NOMO-1 treated with DMSO at 0.1 percent for 48 hours (cell line): ENCODE data around the gene ZNF613.
A peak's percentile ranks its signal among the peaks of the same experiment; 100 is the strongest.
"Not testable (repeated sequence)": the region's sequence is repeated elsewhere in the genome, so short reads cannot be mapped to it uniquely, and the experiment has no call there.

Experiments used
- DNase-seq: peaks from one replicate; lab custom pipeline; 2025; ENCODE audit not compliant: unreplicated experiment; lab: John Stamatoyannopoulos, UW

The ZNF613 gene

GRCh38 chr19:51926784-51927741 lies at the start of gene ZNF613:
TSS of gene ZNF613 (plus strand) at chr19:51927472. CDS start at chr19:51936221, 8,749 bp downstream.
- DNase-seq, result peak; percentile 93

GRCh38 chr19:51882518-51882917 lies 44.8 kb upstream of the ZNF613 start:
- DNase-seq, result no peak

- DNase-seq, result no peak
These were observed 42.6 kb upstream of the ZNF613 start for GRCh38 chr19:51884713-51885112.

DNA sequence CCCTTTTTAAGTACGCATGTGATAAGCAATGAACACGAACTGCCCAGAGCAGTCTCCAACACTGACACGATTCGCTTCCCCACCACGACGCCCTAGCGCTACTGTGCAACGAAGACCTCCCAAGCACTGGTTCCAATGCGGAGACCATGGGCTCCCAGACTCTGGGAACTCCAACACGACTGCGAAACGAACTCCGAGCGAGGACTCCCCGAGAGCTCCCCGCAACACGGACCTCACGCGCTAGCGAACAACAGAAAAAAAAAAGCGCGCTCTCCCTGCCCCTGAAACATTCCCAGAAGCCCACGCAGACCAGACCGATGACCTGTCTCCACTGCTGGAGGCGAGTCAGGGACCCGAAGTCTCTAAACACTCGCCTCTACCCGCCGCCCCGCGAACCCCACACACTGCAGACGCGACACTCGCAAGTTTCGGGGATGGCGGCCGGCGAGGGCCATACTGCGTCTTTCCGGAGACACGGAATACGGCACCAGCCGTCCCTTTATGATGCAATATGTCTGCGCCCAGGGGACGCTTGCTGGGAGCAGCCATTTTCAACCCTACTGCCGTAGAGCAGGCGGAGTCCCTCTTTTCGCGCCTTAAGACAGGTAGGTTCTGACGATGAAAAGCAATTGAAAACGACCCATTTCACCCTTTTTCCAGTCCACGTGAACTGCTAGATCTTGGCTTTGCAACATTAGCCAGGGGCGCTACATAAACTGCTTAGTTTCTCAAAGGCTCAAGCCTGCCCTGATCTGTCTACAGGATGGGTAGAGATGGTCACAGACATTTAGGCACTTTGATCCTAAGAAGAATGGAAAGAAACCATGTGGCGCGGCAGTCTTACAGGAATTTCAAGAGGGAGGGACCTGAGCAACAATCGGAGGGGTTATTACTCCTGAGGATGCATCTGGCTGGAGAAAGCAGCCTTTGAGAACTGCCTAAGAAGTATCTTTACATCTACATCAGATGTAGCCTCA lies 39.5 kb upstream of the ZNF613 start, which contains the start of gene ZNF577:
TSS of gene ZNF577 (minus strand) at position 430 of the 977 bp plus-strand sequence. CDS start 7,569 bp downstream, outside the sequence.
- DNase-seq, result no peak

GRCh38 chr19:51889934-51890333 lies 37.3 kb upstream of the ZNF613 start:
- no peak for DNase-seq

DNA sequence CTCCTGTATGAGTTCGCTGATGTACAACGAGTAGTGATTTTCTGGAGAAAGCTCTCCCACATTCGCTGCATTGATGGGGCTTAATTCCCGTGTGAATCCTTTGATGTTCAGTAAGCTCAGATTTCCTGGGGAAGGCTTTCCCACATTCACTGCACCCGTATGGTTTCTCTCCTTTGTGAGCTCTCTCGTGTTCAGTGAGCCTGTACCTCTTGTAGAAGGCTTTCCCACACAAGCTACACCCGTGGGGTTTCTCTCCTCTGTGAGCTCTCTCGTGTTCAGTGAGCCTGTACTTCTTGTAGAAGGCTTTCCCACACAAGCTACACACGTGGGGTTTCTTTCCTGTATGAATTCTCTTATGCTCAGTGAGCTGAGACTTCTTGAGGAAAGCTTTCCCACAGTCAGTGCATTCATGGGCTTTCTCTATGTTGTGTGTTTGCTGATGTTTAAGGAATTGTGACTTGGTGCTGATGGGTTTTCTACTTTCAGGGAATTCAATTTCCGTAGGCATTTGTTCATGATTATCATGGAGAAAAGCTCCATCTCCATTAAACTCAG lies 36.0 kb upstream of the ZNF613 start:
- DNase-seq, result no peak

DNA sequence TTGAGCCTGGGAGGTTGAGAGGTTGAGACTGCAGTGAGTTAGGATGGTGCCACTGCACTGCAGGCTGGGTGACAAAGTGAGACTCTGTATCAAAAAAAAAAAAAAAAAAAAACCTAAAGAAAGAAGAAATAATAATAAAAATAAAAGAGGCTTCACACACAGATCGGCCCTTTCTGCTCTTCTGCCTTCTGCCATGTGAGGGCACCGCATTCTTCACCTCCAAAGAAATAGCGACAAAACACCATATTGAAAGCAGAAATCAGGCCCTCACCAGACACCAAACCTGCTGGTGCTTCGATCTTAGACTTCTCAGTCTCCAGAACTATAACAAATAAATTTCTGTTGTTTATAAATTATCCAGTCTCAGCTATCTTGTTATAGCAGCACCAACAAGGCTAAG lies 25.4 kb upstream of the ZNF613 start:
- no peak for DNase-seq

- DNase-seq, result no peak
These were observed 24.1 kb upstream of the ZNF613 start for GRCh38 chr19:51903192-51903591.

GRCh38 chr19:51904331-51905165 lies 22.7 kb upstream of the ZNF613 start, which contains the start of gene ZNF649:
TSS of gene ZNF649 (minus strand) at chr19:51905017. CDS start at chr19:51900107, 4,910 bp downstream.
- peak; percentile 71 for DNase-seq

DNA sequence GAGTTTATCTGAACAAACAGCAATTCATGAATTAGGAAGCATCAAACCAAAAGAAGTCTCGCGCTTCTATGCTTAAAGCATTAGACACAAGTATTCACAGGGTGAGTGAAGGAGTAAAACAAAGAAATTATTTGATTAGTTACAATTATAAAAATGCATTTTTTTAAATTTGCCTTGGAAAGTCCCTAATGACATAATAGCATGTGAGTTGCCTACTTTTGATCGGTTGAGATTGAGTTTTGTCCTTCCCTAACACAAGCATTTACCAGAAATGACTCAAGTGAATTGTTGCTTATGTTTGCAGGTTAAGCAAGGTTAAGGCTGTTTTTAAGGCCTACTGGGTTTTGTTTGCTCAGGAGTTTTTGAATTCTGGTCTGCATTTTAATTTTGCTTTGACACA lies 22.1 kb upstream of the ZNF613 start:
- no peak for DNase-seq

GRCh38 chr19:51905639-51906038 lies 21.6 kb upstream of the ZNF613 start:
- not testable (repeated sequence) for DNase-seq

GRCh38 chr19:51906108-51906507 lies 21.2 kb upstream of the ZNF613 start:
- not testable (repeated sequence) for DNase-seq

DNA sequence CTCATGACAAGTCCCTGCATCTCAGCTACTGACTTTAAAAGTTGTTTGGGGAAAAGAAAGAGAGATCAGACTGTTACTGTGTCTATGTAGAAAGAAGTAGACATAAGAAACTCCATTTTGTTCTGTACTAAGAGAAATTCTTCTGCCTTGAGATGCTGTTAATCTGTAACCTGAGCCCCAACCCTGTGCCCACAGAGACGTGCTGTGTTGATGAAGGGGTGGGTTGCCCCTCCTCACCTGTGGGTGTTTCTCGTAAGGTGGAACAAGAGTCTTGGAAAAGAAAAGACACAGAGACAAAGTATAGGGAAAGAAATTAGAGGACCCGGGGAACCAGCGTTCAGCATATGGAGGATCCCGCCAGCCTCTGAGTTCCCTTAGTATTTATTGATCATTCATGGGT lies 19.3 kb upstream of the ZNF613 start:
- DNase-seq, result not testable (repeated sequence)

- no peak for DNase-seq
These were observed 11.9 kb upstream of the ZNF613 start for GRCh38 chr19:51915324-51915867.

DNA sequence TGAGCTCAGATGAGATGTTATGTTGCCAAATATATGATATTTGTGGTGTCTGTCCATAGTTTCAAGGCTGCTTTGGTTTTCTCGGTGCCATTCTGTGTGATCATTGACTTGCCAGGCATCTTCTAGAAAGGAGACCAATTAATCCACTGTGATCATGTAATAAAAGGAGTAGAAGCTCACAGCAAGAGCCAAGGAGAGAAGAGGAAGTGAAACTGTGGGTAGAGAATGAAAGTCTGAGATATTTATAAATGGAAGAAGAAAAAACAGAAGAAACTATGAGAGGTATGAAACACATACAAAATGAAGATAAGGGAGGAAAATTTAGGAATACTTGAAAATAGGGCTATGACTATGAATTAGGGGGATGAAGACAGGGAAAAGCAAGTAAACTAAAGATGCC lies 11.1 kb upstream of the ZNF613 start:
- peak; percentile 27 for DNase-seq

DNA sequence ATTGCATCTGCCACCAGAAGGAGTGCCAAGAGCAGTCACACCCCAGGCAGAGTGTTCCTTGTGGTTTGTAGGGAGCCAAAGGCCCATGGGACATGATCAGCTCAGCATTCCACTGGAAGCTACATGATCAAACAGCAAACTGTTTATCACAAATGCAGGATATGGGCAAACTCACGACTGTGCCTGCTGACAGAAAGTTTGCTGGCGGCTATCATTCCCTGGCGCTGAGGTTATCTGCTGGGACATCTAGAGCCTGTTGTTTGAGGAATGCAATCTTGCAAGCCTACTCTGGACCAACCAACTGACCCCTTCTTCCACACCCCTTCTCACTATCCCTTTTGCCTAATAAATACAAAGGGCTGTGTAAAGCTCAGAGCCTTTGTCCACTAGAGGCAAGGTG lies 7.7 kb upstream of the ZNF613 start:
- no peak for DNase-seq

GRCh38 chr19:51921949-51922348 lies 5.3 kb upstream of the ZNF613 start:
- no peak for DNase-seq

DNA sequence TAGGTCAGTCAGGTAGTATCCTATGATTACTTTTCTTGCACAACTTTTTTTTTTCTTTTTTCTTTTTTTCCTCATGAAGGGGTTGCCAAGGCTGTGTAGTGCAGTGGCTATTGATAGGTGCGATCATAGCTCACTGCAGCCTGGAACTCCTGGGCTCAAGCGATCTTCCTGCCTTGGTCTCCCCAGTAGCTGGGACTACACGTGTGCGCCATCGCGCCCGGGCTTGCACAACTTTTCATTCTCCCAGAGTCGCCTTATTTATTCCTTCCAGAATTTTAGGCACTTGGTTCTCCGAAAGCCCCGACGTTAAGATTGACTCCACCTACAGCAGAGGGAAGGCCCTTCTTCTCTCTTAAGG lies 867 bp upstream of the ZNF613 start:
- no peak for DNase-seq

GRCh38 chr19:51927859-51928258 lies 587 bp downstream of the ZNF613 start:
- DNase-seq, result no peak

DNA sequence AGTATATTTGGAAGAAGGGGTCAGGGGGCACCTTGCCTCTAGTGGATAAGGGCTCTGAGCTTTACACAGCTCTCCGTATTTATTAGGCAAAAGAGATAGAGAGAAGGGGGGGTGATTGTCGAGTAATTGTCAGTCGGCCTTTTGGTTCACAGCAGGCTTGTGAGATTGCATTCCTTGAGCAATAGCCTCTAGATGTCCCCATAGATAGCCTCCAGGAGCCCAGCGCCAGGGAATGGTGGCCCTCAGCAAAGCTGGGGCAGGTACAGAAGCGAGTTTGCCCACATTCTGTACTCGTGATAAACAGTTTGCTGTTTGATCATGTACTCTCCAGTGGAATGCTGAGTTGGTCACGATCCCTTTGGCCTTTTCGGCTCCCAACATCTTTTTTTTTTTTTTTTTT lies 4.6 kb downstream of the ZNF613 start:
- no peak for DNase-seq
